Measurements from ENCODE around the gene GRHL1.
A peak's percentile ranks its signal among the peaks of the same experiment; 100 is the strongest.

GRHL1 gene

GRCh38 chr2:10048501-10049171 lies 97.1 kb downstream of the GRHL1 start:
- TF ChIP-seq CTCF (tag by site-specific recombination; IDR thresholded peaks at IDR 0.05) (peak; percentile 31; the same call in 1 of the 2 replicates), ZNF654 (tag by site-specific recombination; IDR thresholded peaks at IDR 0.05; ENCODE audit: low read depth) (peak; percentile 79), ZNF677 (tag by site-specific recombination; IDR thresholded peaks at IDR 0.05) (no peak), ZNF585B (tag by site-specific recombination; IDR thresholded peaks at IDR 0.05) (no peak), KLF7 (tag by site-specific recombination; IDR thresholded peaks at IDR 0.05; ENCODE audit: borderline replicate concordance) (no peak), ZNF791 (tag by site-specific recombination; IDR thresholded peaks at IDR 0.05) (no peak), ZNF394 (tag by site-specific recombination; IDR thresholded peaks at IDR 0.05; ENCODE audit: borderline replicate concordance) (no peak), ZBTB6 (tag by site-specific recombination; IDR thresholded peaks at IDR 0.05) (no peak), ZBTB26 (tag by site-specific recombination; optimal IDR thresholded peaks at IDR 0.05) (no peak), ZNF362 (tag by site-specific recombination; IDR thresholded peaks at IDR 0.05) (peak; percentile 96), ZNF701 (tag by site-specific recombination; IDR thresholded peaks at IDR 0.05) (no peak), ZNF140 (tag by site-specific recombination; IDR thresholded peaks at IDR 0.05) (no peak), GLIS2 (tag by site-specific recombination; IDR thresholded peaks at IDR 0.05) (no peak), ZNF324 (tag by site-specific recombination; IDR thresholded peaks at IDR 0.05) (no peak), ZEB2 (tag by site-specific recombination; IDR thresholded peaks at IDR 0.05) (0 out of 2 replicates have a peak, but pooled peaks have one; percentile 60), ZBTB49 (tag by site-specific recombination; IDR thresholded peaks at IDR 0.05; ENCODE audit: low read depth) (no peak)
- TF ChIP-seq, protein P1, sequence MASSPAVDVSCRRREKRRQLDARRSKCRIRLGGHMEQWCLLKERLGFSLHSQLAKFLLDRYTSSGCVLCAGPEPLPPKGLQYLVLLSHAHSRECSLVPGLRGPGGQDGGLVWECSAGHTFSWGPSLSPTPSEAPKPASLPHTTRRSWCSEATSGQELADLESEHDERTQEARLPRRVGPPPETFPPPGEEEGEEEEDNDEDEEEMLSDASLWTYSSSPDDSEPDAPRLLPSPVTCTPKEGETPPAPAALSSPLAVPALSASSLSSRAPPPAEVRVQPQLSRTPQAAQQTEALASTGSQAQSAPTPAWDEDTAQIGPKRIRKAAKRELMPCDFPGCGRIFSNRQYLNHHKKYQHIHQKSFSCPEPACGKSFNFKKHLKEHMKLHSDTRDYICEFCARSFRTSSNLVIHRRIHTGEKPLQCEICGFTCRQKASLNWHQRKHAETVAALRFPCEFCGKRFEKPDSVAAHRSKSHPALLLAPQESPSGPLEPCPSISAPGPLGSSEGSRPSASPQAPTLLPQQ (tag by site-specific recombination; IDR thresholded peaks at IDR 0.05): no peak
- H3K4me3 ChIP-seq (ENCODE audit: low read depth, low read length): no peak overlapping the region
- H3K4me1 ChIP-seq (ENCODE audit: control insufficient read depth, insufficient read depth, low read length): peaks cover 2% of the 10 kb centered on the region
- H3K9me3 ChIP-seq (ENCODE audit: control insufficient read depth, insufficient read depth, low read depth, low read length): no peaks in the 10 kb centered on the region
- H3K36me3 ChIP-seq (ENCODE audit: control insufficient read depth in 2 of 2, insufficient read depth in 1 of 2, low read length in 2 of 2): peaks cover 0 to 52% of the 10 kb centered on the region in 2 experiments; a peak in 2 of 3 replicates
- no peak overlapping the region for H3K27ac ChIP-seq (ENCODE audit: extremely low read depth, low read depth, low read length)
- CTCF ChIA-PET: interaction anchor here (0.5 to 6.3 kb wide), 28 partner anchors 9 to 453 kb away, joined by 3 to 66 read pairs (median 3); partner anchors contain the start of gene TAF1B
- POLR2A ChIA-PET: interaction anchor here (0.6 to 1.4 kb wide), 5 partner anchors 8 to 235 kb away, joined by 3 to 11 read pairs (median 4); no protein-coding TSS in a partner anchor
